Erythroblast (primary cell): Measurements from ENCODE around the gene NYAP2.

ENCODE experiments used
- GATA1 ChIP-seq: IDR thresholded peaks from 2 replicates; pipeline ENCODE4 v1.6.1; 2011; ENCODE audit warnings: low read depth, mild to moderate bottlenecking, control low read depth, low read length, moderate library complexity
- POLR2A ChIP-seq: IDR thresholded peaks from 2 replicates; pipeline ENCODE4 v1.6.1; 2011; ENCODE audit warnings: mild to moderate bottlenecking, low read length

DNA sequence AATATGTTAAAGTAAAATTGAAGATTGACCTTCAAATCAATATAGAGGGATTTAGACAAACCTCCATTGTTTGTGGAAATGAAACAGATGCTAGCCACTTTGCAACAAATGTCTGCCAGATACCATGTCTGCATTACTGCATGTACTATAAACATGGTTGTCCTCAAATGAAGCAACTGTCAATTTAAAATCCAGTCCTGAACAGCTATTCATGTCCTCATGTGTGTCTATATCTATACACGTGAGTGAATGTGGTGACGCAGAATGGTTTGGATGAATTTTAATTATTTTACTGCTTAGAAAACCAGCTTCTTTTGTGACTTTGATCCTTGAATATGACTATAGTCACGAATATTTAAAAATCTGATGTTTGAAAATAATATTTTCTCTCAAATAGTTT lies 71.5 kb downstream of the NYAP2 start:
- no peak for TF ChIP-seq POLR2A
- no peak for TF ChIP-seq GATA1
